Body of pancreas (tissue), 4 donors: ENCODE results near the gene PEPD.

Experiments
- CTCF ChIP-seq, 7 experiments: fragments of 450-650 bp in 4 of 7; fragments of 200-600 bp in 3 of 7; sonication (generic) in 3 of 7; IDR thresholded peaks; one replicate each; pipeline ENCODE4 v1.5.1; 2016 to 2019; ENCODE audit warnings: antibody characterized with exemption in 7 of 7
- POLR2A ChIP-seq, 3 donors: fragments of 450-650 bp; IDR thresholded peaks; one replicate each; pipeline ENCODE4 v1.6.1; 2016; ENCODE audit warnings: antibody characterized with exemption in 3 of 3, mild to moderate bottlenecking in 2 of 3

- no peak for TF ChIP-seq POLR2A (IDR thresholded peaks at IDR 0.05)
- TF ChIP-seq CTCF (IDR thresholded peaks at IDR 0.05), result no peak
Measured at GRCh38 chr19:33510462-33511194, 11.0 kb downstream of the PEPD start.
